ENCODE data around the gene AGPS. TPM values are rescaled to one million over a fixed set of nuclear protein-coding genes. Genes with fewer than 3 reads are reported as not detected.

Gene AGPS
- total and polyA plus RNA-seq, 2 of the 13 experiments (the other 11 are each of a cell fraction or from before 2014, with no cell fraction given), result 39.4 to 99.0 TPM

DNA sequence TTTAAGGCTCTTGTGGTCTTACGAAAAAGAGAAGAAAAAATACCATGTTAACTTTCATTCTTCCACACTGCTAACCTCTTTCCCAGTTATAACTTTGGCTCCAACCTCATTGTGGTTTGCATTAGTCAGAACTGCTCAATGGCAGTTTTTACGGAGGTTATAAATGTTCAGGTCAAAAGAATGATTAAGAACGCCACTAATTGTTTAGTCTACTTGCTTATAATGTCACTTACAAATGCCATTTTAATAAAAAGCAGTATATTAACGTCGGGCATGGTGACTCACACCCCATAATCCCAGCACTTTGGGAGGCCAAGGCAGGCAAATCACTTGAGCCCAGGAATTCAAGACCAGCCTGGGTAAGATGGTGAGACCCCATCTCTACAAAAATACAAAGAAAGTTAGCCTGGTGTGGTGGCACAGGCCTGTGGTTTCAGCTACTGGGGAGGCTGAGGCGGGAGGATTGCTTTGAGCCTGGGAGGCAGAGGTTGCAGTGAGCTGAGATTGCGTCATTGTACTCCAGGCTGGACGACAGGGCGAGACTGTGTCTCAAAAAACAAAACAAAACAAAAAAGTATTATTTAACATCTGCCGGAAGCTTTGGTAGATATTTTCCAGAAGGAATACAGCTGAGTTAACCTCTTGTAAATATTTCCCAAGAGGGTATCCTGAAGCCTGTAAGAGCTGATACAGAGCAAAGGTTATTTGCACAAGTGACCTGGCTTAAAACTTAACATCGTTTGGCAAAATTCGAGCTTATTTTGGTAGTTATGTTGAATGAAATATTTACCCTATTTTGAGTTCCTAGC is 5.1 kb downstream of the AGPS start (continued):
- no peak for TF ChIP-seq EZH2 (conservative IDR thresholded peaks at IDR 0.05; ENCODE audit: low read depth, low read length)
- TF ChIP-seq, protein P1, sequence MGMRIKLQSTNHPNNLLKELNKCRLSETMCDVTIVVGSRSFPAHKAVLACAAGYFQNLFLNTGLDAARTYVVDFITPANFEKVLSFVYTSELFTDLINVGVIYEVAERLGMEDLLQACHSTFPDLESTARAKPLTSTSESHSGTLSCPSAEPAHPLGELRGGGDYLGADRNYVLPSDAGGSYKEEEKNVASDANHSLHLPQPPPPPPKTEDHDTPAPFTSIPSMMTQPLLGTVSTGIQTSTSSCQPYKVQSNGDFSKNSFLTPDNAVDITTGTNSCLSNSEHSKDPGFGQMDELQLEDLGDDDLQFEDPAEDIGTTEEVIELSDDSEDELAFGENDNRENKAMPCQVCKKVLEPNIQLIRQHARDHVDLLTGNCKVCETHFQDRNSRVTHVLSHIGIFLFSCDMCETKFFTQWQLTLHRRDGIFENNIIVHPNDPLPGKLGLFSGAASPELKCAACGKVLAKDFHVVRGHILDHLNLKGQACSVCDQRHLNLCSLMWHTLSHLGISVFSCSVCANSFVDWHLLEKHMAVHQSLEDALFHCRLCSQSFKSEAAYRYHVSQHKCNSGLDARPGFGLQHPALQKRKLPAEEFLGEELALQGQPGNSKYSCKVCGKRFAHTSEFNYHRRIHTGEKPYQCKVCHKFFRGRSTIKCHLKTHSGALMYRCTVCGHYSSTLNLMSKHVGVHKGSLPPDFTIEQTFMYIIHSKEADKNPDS (CRISPR knock-in tag; IDR thresholded peaks at IDR 0.05), result peak; percentile 96
- TF ChIP-seq, protein P2, sequence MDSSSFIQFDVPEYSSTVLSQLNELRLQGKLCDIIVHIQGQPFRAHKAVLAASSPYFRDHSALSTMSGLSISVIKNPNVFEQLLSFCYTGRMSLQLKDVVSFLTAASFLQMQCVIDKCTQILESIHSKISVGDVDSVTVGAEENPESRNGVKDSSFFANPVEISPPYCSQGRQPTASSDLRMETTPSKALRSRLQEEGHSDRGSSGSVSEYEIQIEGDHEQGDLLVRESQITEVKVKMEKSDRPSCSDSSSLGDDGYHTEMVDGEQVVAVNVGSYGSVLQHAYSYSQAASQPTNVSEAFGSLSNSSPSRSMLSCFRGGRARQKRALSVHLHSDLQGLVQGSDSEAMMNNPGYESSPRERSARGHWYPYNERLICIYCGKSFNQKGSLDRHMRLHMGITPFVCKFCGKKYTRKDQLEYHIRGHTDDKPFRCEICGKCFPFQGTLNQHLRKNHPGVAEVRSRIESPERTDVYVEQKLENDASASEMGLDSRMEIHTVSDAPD (CRISPR knock-in tag; IDR thresholded peaks at IDR 0.05), result peak; percentile 99
- TF ChIP-seq, protein P3, sequence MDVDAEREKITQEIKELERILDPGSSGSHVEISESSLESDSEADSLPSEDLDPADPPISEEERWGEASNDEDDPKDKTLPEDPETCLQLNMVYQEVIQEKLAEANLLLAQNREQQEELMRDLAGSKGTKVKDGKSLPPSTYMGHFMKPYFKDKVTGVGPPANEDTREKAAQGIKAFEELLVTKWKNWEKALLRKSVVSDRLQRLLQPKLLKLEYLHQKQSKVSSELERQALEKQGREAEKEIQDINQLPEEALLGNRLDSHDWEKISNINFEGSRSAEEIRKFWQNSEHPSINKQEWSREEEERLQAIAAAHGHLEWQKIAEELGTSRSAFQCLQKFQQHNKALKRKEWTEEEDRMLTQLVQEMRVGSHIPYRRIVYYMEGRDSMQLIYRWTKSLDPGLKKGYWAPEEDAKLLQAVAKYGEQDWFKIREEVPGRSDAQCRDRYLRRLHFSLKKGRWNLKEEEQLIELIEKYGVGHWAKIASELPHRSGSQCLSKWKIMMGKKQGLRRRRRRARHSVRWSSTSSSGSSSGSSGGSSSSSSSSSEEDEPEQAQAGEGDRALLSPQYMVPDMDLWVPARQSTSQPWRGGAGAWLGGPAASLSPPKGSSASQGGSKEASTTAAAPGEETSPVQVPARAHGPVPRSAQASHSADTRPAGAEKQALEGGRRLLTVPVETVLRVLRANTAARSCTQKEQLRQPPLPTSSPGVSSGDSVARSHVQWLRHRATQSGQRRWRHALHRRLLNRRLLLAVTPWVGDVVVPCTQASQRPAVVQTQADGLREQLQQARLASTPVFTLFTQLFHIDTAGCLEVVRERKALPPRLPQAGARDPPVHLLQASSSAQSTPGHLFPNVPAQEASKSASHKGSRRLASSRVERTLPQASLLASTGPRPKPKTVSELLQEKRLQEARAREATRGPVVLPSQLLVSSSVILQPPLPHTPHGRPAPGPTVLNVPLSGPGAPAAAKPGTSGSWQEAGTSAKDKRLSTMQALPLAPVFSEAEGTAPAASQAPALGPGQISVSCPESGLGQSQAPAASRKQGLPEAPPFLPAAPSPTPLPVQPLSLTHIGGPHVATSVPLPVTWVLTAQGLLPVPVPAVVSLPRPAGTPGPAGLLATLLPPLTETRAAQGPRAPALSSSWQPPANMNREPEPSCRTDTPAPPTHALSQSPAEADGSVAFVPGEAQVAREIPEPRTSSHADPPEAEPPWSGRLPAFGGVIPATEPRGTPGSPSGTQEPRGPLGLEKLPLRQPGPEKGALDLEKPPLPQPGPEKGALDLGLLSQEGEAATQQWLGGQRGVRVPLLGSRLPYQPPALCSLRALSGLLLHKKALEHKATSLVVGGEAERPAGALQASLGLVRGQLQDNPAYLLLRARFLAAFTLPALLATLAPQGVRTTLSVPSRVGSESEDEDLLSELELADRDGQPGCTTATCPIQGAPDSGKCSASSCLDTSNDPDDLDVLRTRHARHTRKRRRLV (CRISPR knock-in tag; IDR thresholded peaks at IDR 0.05), result peak; percentile 54; the same call in 1 of the 2 replicates
- TF ChIP-seq PTBP1 (IDR thresholded peaks at IDR 0.05; ENCODE audit: low read depth, low read length, poor library complexity, severe bottlenecking), result no peak
- TF ChIP-seq THYN1 (CRISPR knock-in tag; IDR thresholded peaks at IDR 0.05; ENCODE audit: borderline replicate concordance, low read depth), result no peak
- peak; percentile 92 for TF ChIP-seq ZNF747 (CRISPR knock-in tag; IDR thresholded peaks at IDR 0.05; ENCODE audit: borderline replicate concordance)
- TF ChIP-seq, protein P4, sequence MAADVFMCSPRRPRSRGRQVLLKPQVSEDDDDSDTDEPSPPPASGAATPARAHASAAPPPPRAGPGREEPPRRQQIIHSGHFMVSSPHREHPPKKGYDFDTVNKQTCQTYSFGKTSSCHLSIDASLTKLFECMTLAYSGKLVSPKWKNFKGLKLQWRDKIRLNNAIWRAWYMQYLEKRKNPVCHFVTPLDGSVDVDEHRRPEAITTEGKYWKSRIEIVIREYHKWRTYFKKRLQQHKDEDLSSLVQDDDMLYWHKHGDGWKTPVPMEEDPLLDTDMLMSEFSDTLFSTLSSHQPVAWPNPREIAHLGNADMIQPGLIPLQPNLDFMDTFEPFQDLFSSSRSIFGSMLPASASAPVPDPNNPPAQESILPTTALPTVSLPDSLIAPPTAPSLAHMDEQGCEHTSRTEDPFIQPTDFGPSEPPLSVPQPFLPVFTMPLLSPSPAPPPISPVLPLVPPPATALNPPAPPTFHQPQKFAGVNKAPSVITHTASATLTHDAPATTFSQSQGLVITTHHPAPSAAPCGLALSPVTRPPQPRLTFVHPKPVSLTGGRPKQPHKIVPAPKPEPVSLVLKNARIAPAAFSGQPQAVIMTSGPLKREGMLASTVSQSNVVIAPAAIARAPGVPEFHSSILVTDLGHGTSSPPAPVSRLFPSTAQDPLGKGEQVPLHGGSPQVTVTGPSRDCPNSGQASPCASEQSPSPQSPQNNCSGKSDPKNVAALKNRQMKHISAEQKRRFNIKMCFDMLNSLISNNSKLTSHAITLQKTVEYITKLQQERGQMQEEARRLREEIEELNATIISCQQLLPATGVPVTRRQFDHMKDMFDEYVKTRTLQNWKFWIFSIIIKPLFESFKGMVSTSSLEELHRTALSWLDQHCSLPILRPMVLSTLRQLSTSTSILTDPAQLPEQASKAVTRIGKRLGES (CRISPR knock-in tag; IDR thresholded peaks at IDR 0.05; ENCODE audit: borderline replicate concordance), result peak; percentile 63; the same call in 1 of the 2 replicates
- no peak for TF ChIP-seq ZNF839 (CRISPR knock-in tag; IDR thresholded peaks at IDR 0.05; ENCODE audit: borderline replicate concordance)
- TF ChIP-seq SMARCE1 (IDR thresholded peaks at IDR 0.05; ENCODE audit: borderline replicate concordance), result no peak
- TF ChIP-seq HNRNPLL (IDR thresholded peaks at IDR 0.05; ENCODE audit: low read depth, low read length, poor library complexity, severe bottlenecking), result no peak
- peak; percentile 92 for TF ChIP-seq BCL6 (CRISPR knock-in tag; IDR thresholded peaks at IDR 0.05)
- TF ChIP-seq PAF1 (CRISPR knock-in tag; IDR thresholded peaks at IDR 0.05), result no peak; the same call in 1 of the 2 replicates
- 0 out of 2 replicates have a peak, but pooled peaks have one; percentile 18 for TF ChIP-seq TBP (CRISPR knock-in tag; IDR thresholded peaks at IDR 0.05)
- no peak for TF ChIP-seq ZNF569 (CRISPR knock-in tag; IDR thresholded peaks at IDR 0.05; ENCODE audit: borderline replicate concordance)
- TF ChIP-seq ZMAT3 (CRISPR knock-in tag; conservative IDR thresholded peaks at IDR 0.05), result no peak
- no peak for TF ChIP-seq U2AF2 (IDR thresholded peaks at IDR 0.05; ENCODE audit: low read depth, low read length)
